SHP77 treated with DMSO at 0.1 percent for 48 hours (cell line): ENCODE results near the gene GTPBP3.
A peak's percentile ranks its signal among the peaks of the same experiment; 100 is the strongest.
"Not testable (repeated sequence)": the region's sequence is repeated elsewhere in the genome, so short reads cannot be mapped to it uniquely, and the experiment has no call there.

Source experiments
- DNase-seq: peaks from one replicate; lab custom pipeline; 2025; lab: John Stamatoyannopoulos, UW

Gene GTPBP3, protein sequence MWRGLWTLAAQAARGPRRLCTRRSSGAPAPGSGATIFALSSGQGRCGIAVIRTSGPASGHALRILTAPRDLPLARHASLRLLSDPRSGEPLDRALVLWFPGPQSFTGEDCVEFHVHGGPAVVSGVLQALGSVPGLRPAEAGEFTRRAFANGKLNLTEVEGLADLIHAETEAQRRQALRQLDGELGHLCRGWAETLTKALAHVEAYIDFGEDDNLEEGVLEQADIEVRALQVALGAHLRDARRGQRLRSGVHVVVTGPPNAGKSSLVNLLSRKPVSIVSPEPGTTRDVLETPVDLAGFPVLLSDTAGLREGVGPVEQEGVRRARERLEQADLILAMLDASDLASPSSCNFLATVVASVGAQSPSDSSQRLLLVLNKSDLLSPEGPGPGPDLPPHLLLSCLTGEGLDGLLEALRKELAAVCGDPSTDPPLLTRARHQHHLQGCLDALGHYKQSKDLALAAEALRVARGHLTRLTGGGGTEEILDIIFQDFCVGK

DNA sequence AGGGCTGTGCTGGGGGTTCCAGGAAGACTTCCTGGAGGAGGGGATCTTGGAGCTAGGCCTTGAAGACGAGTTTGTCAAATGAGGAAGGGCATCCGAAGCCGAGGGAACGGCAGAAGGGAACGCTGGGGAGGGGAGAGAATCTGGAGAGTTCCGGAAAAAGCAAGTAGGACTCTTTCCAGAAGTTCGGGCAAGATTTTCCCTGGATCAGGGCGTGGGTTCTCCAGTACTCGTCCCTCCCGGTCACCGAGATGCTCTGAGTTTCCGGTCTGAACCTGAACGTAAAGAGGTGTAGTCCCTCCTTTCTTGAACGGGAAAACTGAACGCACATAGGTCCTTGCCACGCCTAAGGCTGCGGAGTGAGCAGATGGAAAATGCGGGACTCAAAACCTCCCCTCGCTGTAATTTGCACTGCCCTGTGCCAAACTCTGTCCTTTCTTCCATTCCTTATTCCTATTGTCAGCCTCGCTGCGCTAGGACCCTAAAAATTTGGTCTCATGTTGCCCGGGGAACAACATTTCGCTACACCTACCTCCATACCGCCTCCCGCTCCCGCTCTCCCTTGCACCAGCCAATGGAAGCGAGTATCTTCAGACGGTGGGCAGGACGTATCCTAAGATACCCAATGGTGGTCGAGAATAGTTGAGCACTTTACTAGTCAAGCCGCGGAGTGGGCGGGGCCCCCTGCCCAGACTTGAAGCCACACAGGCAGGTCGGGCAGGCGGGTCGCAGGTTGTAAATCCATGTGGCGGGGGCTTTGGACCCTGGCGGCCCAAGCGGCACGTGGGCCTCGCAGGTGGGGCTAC, at the start of gene GTPBP3:
Gene GTPBP3 (plus strand): TSS at position 682 of the 803 bp plus-strand sequence. CDS start 59 bp downstream, at position 741.
- DNase-seq: peak; percentile 98

DNA sequence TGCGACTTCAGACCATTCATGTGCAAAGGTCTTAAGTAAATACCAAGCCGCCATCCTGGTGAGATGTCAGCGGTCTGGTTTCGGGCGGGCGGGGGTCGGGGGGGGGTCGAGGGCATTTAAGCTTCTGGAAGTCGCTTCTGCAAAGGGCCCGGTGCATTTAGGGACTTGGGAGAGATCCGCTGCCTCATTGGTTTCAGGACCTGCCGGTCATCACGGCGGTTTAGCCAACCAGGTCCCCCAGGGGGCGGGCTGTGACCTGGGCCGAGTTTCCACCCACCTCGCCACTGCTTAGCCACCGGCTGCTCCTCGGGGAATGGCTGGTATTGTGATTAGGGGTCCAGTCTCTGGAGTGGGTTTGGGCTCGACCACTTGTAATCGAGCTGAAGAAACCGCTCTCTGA, 47.9 kb upstream of the GTPBP3 start:
- no peak for DNase-seq

DNA sequence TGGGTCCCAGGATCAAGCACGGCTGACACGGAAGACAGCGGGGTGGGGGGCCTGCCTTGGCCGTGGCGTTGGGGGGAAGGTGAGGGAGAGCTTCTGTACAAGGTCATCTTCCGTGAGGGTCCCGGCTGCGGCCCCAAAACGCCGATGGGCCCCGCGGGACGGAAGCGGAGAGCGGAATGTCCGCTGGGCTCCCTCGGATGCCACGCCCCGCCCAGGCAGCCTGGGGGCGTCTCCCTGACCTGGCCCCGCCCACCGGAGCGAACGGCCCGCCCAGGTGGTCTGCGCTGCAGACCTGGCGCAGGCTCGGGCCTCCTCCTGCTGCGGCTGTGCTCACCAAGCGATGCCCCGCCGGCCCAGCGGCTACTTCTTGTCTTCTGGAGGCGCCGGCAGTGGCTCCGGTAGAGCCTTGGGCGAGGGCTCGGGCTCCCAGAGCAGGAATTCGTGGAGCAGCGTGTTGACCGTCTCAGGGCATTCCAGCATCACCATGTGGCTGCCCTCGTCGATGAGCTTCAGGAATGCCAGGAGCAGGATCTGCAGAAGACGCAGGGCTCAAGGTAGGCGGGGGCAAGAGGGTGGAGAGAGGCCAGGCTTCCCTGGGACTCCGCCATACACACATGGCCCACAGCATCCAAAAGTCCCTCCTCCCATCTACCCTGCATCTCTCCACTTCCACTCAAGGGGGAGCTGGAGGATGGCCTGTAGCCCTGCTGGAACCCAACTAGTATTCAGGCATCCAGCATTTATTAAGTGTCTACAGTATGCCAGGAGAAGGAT, 44.9 kb upstream of the GTPBP3 start:
- DNase-seq: no peak

DNA sequence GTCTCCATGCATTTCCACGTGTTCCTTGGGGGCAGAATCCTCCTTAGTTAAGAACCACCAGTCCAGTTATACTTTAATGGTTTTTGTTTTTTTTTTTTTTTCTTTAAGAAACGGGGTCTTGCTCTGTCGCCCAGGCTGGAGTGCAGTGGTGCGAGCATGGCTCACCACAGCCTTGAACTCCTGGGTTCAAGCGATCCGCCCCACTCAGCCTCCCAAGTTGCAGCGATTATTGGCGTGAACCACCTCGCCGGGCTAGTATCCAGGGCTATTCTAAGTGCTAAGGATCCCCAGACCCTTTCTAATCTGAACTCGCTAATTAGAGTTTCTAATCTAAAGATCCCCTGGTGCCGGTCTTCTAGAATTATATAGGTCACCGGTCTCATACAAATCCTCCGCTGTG, 43.7 kb upstream of the GTPBP3 start:
- DNase-seq: no peak

DNA sequence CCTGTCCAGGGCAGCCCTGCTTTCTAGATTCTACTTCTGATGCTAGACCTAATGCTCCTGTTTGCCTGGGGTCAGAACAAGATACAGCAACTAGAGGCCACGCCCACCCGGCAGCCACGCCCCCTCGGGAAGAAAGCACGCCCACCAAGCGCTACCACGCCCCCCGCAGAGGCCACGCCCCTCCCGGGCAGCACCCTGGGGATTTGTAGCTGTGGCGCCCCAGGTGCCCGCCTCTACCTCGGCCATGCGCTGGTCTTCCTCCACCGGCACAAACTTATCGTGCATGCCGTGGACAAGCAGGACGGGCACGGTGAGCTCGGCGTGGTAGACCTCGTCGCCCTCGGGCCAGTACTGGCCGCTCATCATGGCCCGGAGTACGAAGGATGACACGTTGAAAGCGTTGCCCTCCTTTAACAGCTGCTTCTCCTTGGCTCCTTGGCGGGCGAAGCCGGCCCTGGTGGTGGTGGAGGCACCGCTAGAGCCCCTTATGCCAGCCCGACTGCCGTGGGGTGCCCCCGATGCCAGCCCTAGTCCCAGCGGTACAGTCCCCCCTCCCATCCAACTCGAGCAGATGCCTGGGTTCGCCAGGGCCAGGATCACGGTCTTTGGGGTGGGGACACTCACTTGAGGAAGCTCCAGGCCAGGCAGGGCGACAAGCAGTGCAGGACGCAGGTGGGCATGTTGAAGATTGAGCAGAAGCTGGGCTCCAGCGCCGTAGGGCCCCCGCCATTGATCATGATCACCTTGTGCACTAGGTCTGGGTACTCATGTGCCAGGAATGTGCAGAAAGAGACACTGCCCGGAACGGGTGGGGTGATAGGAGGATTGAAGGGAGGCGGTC, 43.1 kb upstream of the GTPBP3 start:
- DNase-seq: no peak

DNA sequence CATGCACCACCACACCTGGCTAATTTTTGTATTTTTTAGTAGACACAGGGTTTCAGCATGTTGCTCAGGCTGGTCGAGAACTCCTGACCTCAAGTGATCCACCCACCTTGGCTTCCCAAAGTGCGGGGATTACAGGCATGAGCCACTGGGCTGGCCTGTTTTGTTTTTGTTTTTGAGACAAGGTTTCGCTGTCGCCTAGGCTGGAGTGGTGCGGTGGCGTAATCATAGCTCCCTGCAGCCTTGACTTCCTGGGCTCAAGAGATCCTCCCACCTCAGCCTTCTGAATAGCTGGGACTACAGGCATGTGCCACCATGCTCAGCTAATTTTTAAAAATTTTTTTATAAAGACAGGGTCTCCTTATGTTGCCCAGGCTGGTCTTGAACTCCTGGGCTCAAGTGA, 41.8 kb upstream of the GTPBP3 start:
- DNase-seq: not testable (repeated sequence)

DNA sequence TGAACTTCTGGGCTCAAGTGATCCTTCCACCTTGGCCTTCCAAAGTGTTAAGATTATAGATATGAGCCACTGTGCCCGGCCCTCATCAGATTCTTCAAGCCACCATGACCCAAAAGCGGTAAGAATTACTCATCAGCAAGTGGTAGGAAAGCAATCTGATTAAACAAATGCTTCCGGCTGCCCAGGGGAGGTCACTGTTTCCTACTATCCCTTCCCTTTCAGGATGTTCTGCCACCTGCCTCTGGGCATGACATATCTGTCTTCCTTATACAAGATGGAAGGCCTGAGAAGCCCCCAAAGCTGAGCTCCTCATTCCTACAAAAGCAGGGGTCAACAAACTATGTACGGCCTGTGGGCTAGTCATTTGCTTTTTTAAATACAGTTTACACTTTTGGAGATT, 41.1 kb upstream of the GTPBP3 start:
- DNase-seq: no peak

DNA sequence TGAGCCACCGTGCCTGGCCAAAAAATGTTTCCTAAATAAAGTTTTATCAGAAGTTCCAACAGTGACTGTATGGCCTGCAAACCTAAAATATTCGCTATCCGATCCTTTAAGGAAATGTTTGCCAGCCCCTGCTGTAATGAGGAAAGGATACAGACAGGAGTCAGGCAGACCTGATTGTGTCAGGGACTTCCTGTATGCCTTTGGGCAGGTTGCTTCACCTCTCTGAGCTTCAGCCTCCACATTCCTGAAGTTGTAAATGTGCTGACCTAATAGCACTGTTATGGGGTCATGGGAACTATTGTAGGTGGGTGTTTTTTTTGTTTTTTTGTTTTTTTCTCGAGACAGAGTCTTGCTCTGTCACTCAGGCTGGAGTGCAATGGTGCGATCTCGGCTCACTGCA, 40.4 kb upstream of the GTPBP3 start:
- no peak for DNase-seq

DNA sequence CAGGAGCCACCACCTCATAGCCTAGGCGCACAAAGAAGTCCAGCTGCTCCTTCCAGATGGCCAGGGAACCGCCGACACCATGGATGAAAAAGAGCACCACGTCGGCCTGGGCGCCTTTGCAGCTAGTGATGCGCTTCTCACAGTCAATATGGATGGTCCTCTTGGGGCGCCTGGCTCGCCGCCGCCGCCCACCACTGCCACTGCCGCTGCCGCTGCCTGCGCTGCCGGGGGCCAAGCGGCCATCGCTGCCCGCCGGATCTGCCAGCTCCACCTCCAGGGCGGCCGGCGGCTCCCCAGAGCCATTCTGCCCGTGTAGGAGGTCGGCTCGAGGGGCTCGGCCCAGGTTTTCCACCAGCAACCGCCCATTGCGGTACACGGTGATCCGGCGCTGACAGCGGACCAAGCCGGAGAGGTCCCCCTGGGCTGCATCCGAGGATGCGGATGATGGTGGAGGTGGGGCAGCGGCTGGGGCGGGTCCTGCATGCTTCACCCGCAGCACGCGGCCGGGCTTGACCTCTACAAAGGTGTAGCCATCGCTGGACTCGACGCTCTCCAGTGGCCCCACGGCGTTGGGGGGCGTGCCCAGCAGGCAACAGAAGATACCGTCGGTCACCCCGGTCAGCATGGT, 36.2 kb upstream of the GTPBP3 start:
- no peak for DNase-seq

DNA sequence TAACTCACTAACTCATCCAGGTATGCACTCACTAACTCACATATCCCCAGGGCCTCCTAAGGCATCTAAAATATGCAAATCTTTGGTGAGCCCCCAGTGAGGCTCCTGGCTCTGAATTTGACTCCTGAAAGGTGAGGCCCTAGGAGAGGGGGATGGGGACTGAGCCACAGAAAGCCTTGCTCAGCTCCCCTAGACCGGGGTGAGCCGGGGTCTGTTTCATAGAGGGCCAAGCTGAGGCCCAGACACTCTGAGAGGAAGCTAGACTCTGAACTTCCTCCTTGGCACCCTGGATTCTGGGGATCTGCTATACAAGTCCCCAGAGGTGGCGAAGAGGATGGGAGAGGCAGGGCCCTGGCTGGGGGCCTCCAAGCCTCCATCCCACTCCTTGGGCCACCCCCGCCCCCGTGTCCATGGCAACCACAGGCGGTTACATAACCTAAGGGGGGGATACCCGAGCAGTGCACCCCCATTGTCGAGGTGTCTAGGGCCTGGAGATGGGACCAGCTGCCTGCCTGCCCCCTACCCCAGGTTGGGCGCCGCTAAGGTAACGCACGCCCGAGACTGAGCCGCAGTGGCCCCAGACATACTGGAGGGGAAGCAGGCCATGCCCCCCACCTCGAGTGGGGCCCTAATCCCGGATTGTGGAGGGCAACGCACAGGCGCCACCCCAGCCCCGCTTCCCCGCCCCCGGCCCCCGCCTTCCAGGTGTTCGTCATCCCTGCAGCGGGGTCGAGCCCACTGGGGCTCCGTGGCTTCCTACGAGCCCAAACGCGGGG, 34.8 kb upstream of the GTPBP3 start:
- DNase-seq: no peak

DNA sequence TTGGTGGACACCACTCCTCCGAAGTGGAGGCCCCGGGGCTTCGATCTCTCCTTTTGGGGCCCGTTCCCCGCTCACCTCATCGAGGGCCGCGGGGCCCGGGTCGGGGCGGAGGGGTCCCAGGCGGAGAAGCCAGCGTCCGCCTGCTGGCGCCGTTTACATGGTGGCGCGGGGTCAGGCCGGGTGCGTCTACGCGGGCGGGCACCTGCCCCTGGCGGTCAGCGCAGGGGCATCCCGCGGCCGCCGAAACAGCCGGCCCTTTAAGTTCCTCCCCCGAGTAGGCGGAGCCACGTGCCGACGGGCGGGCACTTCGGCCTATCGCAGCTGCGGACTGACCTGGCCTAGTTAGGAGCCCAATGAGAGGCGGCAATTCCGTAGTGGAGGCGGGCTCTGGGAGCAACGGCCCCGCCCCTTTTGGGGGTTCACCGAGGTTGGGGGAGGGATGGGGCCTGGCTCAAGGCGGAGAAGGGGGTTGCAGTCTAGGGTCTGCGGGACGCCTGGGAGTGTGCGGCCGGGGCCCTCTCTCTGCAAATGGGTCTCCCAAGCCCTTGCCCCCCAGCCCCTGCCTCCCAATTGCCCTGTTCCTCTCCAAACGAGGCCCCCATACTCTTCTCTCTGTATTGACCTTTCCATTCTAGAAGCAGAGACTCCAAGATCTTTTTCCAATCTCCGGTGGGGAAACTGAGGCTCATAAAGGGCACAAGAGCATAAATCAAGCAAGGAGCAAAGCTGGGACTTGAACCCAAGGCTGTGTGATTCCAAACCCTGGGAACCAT, 34.0 kb upstream of the GTPBP3 start, which contains the start of gene ABHD8:
Gene ABHD8 (minus strand): TSS at position 259 of the 773 bp plus-strand sequence. CDS start 1,809 bp downstream, outside the sequence.
- DNase-seq: peak; percentile 90

DNA sequence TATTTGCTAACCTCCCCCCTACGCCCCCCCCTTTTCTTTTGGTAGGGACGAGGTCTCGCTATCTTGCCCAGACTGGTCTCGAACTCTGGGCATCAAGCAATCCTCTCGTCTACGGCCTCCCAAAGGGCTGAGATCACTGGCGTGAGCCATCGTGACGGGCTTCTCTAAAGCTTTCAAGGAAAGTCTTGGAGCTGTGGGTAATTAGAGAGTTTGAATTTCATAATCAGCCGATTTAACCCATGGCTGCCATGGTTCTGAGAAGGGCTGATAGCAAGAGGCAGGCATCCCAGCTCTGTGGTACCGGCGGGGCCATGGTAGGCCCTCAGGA, 33.4 kb upstream of the GTPBP3 start:
- DNase-seq: no peak

DNA sequence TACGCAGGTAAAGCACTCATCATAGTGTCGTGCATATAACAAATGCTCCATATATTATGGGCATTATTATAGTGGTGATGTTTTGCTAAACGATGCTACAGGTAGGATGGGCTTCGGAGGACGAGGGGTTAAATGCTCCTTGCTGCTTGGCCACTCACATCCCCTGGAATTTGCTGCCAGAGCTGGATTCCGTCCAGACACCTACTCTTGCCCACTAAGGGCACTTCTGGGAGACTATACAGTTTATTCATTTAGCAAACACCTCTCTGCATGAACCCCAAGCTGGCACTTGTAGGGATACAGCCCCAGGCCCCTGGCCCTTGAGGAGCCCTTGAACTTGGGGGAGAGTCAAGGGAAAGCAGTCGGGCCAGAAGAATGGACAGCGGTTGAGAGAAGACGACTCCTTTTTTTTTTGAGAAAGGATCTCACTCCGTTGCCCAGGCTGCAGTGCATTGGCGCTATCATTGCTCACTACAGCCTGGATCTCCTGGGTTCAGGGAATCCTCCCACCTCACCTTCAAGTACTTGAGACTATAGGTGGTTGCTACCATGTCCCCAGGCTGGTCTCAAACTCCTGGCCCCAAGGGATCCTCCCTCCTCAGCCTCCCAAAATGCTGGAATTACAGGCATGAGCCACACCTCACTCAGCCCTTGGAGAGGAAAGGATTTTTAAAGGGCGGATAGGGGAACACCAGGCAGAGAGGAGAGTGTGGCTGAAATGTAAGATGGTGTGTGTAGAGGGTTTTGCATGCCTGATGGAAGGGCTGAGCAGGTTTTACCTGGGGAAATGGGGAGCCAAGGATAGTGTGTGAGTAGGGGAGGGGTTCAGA, 32.8 kb upstream of the GTPBP3 start:
- peak; percentile 51 for DNase-seq

DNA sequence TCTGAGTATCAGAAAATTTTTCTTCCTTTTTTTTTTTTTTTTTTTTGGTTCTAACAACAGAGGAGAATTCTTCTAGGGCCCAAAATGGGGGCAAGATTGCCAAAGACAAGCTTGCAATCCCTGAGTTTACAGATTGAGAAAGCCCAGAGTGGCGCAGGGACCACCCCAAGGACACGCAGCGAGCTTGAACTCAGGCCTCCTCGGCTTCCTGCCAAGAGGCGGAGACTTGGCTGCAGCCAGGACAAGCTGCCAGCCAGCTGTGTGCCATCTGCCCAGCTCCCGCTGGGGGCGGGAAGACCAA, 32.2 kb upstream of the GTPBP3 start:
- DNase-seq: no peak

DNA sequence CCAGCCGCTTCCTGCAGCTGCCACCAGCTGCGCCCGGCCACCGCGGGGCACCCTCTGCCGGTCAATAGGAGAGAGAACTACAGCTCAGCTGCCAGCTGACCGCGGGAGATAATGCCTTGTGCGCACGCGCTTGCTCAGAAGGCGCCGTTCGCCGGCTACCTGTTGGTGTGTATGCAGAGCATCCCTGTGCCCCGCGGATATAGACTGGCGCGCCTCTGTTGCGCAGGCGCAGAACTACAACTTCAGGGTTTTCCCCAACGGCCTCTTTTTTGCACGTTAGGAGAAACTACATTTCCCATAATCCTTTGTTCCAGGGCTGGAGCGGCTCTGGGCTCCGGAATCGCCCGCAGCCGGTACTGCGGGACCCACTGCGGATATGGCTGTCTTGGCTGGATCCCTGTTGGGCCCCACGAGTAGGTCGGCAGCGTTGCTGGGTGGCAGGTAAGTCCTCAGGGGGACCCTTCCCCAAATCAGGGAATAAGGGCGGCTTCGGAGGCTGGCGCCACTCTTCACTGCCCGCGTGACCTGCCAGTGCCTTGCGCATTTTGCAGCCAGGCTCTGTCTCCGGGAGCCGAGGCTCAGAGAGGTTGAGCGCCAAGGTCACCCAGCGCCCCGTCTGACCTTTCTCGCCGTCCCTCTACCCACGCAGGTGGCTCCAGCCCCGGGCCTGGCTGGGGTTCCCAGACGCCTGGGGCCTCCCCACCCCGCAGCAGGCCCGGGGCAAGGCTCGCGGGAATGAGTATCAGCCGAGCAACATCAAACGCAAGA, 31.7 kb upstream of the GTPBP3 start, which contains the start of gene MRPL34:
Gene MRPL34 (plus strand): TSS at position 356 of the 768 bp plus-strand sequence. CDS start 21 bp downstream, at position 377.
- peak; percentile 99 for DNase-seq

DNA sequence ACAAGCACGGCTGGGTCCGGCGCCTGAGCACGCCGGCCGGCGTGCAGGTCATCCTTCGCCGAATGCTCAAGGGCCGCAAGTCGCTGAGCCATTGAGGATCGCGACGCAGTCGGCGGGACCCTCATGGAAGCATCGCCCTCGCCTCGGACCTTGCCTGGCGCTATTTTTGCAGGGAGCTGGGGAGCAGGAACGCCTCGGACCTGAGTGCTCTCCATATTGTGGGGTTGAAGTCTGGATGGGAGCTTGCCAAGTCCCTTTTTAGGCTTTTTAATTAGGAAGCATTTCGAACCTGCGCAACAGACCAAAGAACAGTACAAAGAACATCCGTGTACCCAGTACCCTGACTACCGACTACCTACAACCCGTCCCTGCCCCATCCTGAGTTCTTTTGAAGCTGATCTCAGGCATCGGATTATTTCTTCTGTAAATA, 31.1 kb upstream of the GTPBP3 start:
- no peak for DNase-seq

DNA sequence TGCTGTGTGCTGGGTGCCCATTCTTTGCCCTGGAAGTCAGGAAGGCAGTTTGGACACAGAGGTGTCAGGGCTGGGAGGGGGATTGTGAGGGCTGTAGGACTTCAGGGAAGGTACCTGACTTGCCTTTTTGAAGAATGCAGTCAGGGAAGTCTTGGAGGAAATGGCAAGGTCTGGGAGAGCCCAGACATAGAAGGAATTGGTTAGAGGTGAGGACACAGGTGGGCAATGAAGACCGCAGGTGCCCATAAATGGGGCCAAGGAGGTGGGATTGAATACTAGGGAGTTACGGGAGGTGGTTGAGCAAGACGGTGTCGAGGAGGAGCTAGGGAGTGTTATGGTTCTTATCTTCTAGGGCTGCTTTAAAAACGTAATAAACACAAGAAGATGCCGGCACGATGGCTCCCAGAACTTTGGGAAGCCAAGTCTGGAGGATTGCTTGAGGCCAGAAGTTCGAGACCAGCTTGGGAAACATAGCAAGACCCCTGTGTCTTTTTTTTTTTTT, 29.4 kb upstream of the GTPBP3 start:
- no peak for DNase-seq
